Erythroblast (primary cell): ENCODE data around the gene FAAP20.

ENCODE experiments used
- GATA1 ChIP-seq: IDR thresholded peaks from 2 replicates; pipeline ENCODE4 v1.6.1; 2011; ENCODE audit warnings: low read depth, mild to moderate bottlenecking, control low read depth, low read length, moderate library complexity
- POLR2A ChIP-seq: IDR thresholded peaks from 2 replicates; pipeline ENCODE4 v1.6.1; 2011; ENCODE audit warnings: mild to moderate bottlenecking, low read length

- TF ChIP-seq POLR2A (no peak), GATA1 (no peak)
Observed at GRCh38 chr1:2186901-2187300, 7.7 kb downstream of the FAAP20 start.
